GM12801 (cell line): Measurements from ENCODE around the gene IQSEC1.

Experiments used
- CTCF ChIP-seq: IDR thresholded peaks from one replicate; pipeline ENCODE4 v1.5.1; 2011; ENCODE audit warnings: control low read depth; ENCODE audit not compliant: insufficient read length; ENCODE audit errors: extremely low read depth

The IQSEC1 gene

GRCh38 chr3:12994607-12995388 lies 78.4 kb downstream of the IQSEC1 start:
- TF ChIP-seq CTCF: no peak

GRCh38 chr3:12994357-12994606 lies 78.9 kb downstream of the IQSEC1 start:
- TF ChIP-seq CTCF: no peak

- no peak for TF ChIP-seq CTCF
Observed at GRCh38 chr3:12993517-12994356, 79.5 kb downstream of the IQSEC1 start.

- no peak for TF ChIP-seq CTCF
Observed at GRCh38 chr3:12992629-12993516, 80.4 kb downstream of the IQSEC1 start.

GRCh38 chr3:12991861-12992281 lies 81.4 kb downstream of the IQSEC1 start:
- no peak for TF ChIP-seq CTCF

- no peak for TF ChIP-seq CTCF
Observed at GRCh38 chr3:12991481-12991837, 81.8 kb downstream of the IQSEC1 start.
